AG04450 (cell line): ENCODE data around the gene PSMB11. TPM values are rescaled to one million over a fixed set of nuclear protein-coding genes. Genes with fewer than 3 reads are reported as not detected.

Experiments used
- CTCF ChIA-PET: fragments of 300-600, 350-600 bp; formaldehyde crosslinking; extraction: SDS; loops from one replicate; lab custom pipeline; 2022; ENCODE audit warnings: antibody characterized with exemption, inconsistent platforms; lab: Charles Lee
- POLR2A ChIA-PET: fragments of 350-600 bp; formaldehyde crosslinking; extraction: SDS; loops from one replicate; lab custom pipeline; 2021; ENCODE audit warnings: antibody characterized with exemption, inconsistent platforms; lab: Yijun Ruan, JAX
- DNase-seq: peaks from one replicate; pipeline ENCODE4 v3.0.0-alpha.2; 2011; ENCODE audit warnings: low read depth, low spot score
- H3K27ac ChIP-seq: one replicate; pipeline ENCODE4 v1.5.1; 2012; ENCODE audit warnings: low read depth, low read length, control low read depth
- H3K27me3 ChIP-seq: one replicate; pipeline ENCODE4 v1.6.0; 2012; ENCODE audit warnings: low read length; ENCODE audit not compliant: control insufficient read depth, insufficient read depth
- H3K4me3 ChIP-seq: 2 replicates; pipeline ENCODE4 v1.5.1; 2011; ENCODE audit warnings: mild to moderate bottlenecking, low read depth, low read length, control low read depth
- H3K9me3 ChIP-seq: 2 replicates; pipeline ENCODE4 v1.5.1; 2012; ENCODE audit warnings: low read length; ENCODE audit not compliant: control insufficient read depth, insufficient read depth
- polyA plus RNA-seq: library from polyadenylated mRNA; depleted of rRNA; stranded (reverse); fragments of >200 nt; gene quantifications from 2 replicates; pipeline ENCODE4 v1.2.3, GENCODE V29; 2011
- TF ChIP-seq, protein P1 (sequence below): IDR thresholded peaks from 2 replicates; pipeline ENCODE4 v1.5.1; 2011; ENCODE audit warnings: low read depth, low read length, control low read depth, inconsistent platforms

PSMB11 gene
- polyA plus RNA-seq, 1 experiment: not detected

- H3K4me3 ChIP-seq: no peak overlapping the region
- DNase-seq: no peak
- ChIA-PET CTCF (interaction anchor here (1.2 to 2.3 kb wide), 5 partner anchors 15 to 45 kb away, joined by 3 to 8 read pairs (median 3); no protein-coding TSS in a partner anchor), POLR2A (no interaction called here)
- no peaks in the 10 kb centered on the region for H3K27me3 ChIP-seq
- H3K27ac ChIP-seq: no peak overlapping the region
- H3K9me3 ChIP-seq: no peaks in the 10 kb centered on the region; the same call in 1 of the 2 replicates
- TF ChIP-seq, protein P1, sequence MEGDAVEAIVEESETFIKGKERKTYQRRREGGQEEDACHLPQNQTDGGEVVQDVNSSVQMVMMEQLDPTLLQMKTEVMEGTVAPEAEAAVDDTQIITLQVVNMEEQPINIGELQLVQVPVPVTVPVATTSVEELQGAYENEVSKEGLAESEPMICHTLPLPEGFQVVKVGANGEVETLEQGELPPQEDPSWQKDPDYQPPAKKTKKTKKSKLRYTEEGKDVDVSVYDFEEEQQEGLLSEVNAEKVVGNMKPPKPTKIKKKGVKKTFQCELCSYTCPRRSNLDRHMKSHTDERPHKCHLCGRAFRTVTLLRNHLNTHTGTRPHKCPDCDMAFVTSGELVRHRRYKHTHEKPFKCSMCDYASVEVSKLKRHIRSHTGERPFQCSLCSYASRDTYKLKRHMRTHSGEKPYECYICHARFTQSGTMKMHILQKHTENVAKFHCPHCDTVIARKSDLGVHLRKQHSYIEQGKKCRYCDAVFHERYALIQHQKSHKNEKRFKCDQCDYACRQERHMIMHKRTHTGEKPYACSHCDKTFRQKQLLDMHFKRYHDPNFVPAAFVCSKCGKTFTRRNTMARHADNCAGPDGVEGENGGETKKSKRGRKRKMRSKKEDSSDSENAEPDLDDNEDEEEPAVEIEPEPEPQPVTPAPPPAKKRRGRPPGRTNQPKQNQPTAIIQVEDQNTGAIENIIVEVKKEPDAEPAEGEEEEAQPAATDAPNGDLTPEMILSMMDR: no peak
Measured at GRCh38 chr14:23040100-23040499, 1.9 kb upstream of the PSMB11 start.

DNA sequence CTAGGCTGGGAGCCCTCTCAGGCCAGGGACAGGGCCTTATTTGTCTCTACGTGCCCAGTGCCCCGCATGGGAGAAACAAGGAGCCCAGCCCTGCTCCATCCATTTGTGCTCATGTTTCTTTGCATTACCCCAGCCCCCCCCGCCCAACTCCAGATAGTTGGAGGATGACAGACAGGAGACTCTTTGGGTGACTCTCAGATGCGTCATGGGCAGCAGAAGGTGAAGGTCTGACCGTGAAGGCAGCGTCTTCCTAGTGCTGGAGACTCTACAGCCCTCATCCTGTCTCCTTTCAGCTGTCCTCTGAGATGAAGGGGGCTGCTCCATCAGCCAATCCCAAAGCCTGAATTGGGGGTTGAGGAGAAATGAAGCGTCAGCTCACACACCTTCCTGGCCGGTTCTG is 283 bp upstream of the PSMB11 start:
- Histone ChIP-seq H3K4me3 (no peak overlapping the region), H3K27me3 (no peaks in the 10 kb centered on the region), H3K27ac (no peak overlapping the region), H3K9me3 (no peaks in the 10 kb centered on the region; the same call in 1 of the 2 replicates)
- ChIA-PET POLR2A (no interaction called here), CTCF (interaction anchor here (0.8 to 2.3 kb wide), 2 partner anchors 27 to 55 kb away, joined by 6 to 8 read pairs; no protein-coding TSS in a partner anchor)
- DNase-seq: no peak
- TF ChIP-seq, protein P1: no peak

GRCh38 chr14:23043145-23043544 is 1.1 kb downstream of the PSMB11 start:
- POLR2A ChIA-PET: interaction anchor here (1.2 kb wide), 1 partner anchor 15 kb away, joined by 3 read pairs; no protein-coding TSS in a partner anchor
- Histone ChIP-seq H3K27me3 (no peaks in the 10 kb centered on the region), H3K27ac (no peak overlapping the region), H3K4me3 (no peak overlapping the region), H3K9me3 (no peaks in the 10 kb centered on the region; the same call in 1 of the 2 replicates)
- TF ChIP-seq, protein P1: no peak
- CTCF ChIA-PET: interaction anchor here (1.2 kb wide), 1 partner anchor 26 kb away, joined by 3 read pairs; no protein-coding TSS in a partner anchor
- no peak for DNase-seq

GRCh38 chr14:23043754-23044153 is 1.7 kb downstream of the PSMB11 start:
- no peak overlapping the region for H3K27ac ChIP-seq
- no peaks in the 10 kb centered on the region for H3K27me3 ChIP-seq
- POLR2A ChIA-PET: no interaction called here
- no peak overlapping the region for H3K4me3 ChIP-seq
- DNase-seq: no peak
- CTCF ChIA-PET: interaction anchor here (1.2 kb wide), 1 partner anchor 25 kb away, joined by 3 read pairs; no protein-coding TSS in a partner anchor
- H3K9me3 ChIP-seq: peaks cover 3% of the 10 kb centered on the region; the same call in 1 of the 2 replicates
- TF ChIP-seq, protein P1: no peak

GRCh38 chr14:23044840-23045239 is 2.8 kb downstream of the PSMB11 start:
- Histone ChIP-seq H3K27ac (no peak overlapping the region), H3K4me3 (no peak overlapping the region), H3K27me3 (no peaks in the 10 kb centered on the region), H3K9me3 (peaks cover 3% of the 10 kb centered on the region; the same call in 1 of the 2 replicates)
- POLR2A ChIA-PET: interaction anchor here (0.5 kb wide), 1 partner anchor 73 kb away, joined by 3 read pairs; no protein-coding TSS in a partner anchor
- TF ChIP-seq, protein P1: no peak
- no peak for DNase-seq
- CTCF ChIA-PET: interaction anchor here (1.0 kb wide), 1 partner anchor 32 kb away, joined by 3 read pairs; no protein-coding TSS in a partner anchor
